HCT116 (cell line): ENCODE results near the gene SHOC2. TPM values are rescaled to one million over a fixed set of nuclear protein-coding genes. Genes with fewer than 3 reads are reported as not detected.

Experiments
- ATAC-seq: fragments of 200-7000 bp; cut with Tn5 transposase; 2 replicates; pipeline ENCODE4 v1.9.1; 2020; ENCODE audit warnings: mild to moderate bottlenecking, moderate library complexity
- BruUV-seq: library from RNA; stranded (reverse); fragments of 400-500 nt; replicated peaks from 2 replicates; lab custom pipeline; 2021; lab: Mats Ljungman, UMichigan
- CTCF ChIA-PET: fragments of 300-600 bp; sonication (Branson Sonifier 250); formaldehyde crosslinking; loops from one replicate; lab custom pipeline; 2021; ENCODE audit warnings: antibody characterized with exemption; lab: Charles Lee
- POLR2A ChIA-PET: fragments of 300-600, 350-600 bp; sonication (Branson Sonifier 250); formaldehyde crosslinking; loops from one replicate; lab custom pipeline; 2021; ENCODE audit warnings: antibody characterized with exemption; lab: Charles Lee
- RAD21 ChIA-PET, 2 experiments: fragments of 300-600 bp; sonication (Branson Sonifier 250); formaldehyde crosslinking; loops; one replicate each; lab custom pipeline; 2023; ENCODE audit warnings: low total read pairs in 2 of 2; ENCODE audit not compliant: uncharacterized antibody in 2 of 2, unreplicated experiment in 2 of 2, low non-redundant PET in 1 of 2; lab: Charles Lee
- DNase-seq: peaks from one replicate; pipeline ENCODE4 v3.0.0-alpha.2; 2010; ENCODE audit warnings: low read depth, low spot score
- H2AFZ ChIP-seq: fragments of 200-600 bp; shearing (Covaris generic), sonication (generic); 2 replicates; pipeline ENCODE4 v1.6.1; 2017; ENCODE audit warnings: low read depth, mixed run types, mixed read lengths, antibody characterized with exemption, low read length; ENCODE audit not compliant: poor library complexity, severe bottlenecking
- H3K27ac ChIP-seq: 2 replicates; pipeline ENCODE4 v1.5.1; 2012; ENCODE audit warnings: low read depth, low read length
- H3K27me3 ChIP-seq: fragments of 200-600 bp; sonication (generic); 2 replicates; pipeline ENCODE4 v1.6.1; 2016; ENCODE audit warnings: mixed run types, low read length, mixed read lengths; ENCODE audit not compliant: insufficient read depth
- H3K36me3 ChIP-seq, 2 experiments: fragments of 200-500 bp in 1 of 2; fragments of 200-600 bp in 1 of 2; sonication (Bioruptor generic) in 1 of 2; sonication (generic) in 1 of 2; 2 replicates each; pipeline versions ENCODE4 v1.5.1 to v1.6.1; 2014 to 2016; ENCODE audit warnings: low read length in 2 of 2, inconsistent platforms in 1 of 2, mixed read lengths in 1 of 2, mixed run types in 1 of 2; ENCODE audit not compliant: insufficient read depth in 2 of 2, control insufficient read depth in 1 of 2
- H3K4me1 ChIP-seq, 2 experiments: fragments of 200-600 bp in 1 of 2; sonication (generic) in 1 of 2; 2 replicates each; pipeline versions ENCODE4 v1.5.1 to v1.6.1; 2012 to 2017; ENCODE audit warnings: low read length in 2 of 2, inconsistent platforms in 1 of 2, mild to moderate bottlenecking in 1 of 2, mixed read lengths in 1 of 2, mixed run types in 1 of 2, moderate library complexity in 1 of 2; ENCODE audit not compliant: insufficient read depth in 2 of 2, control insufficient read depth in 1 of 2
- H3K4me2 ChIP-seq: fragments of 200-600 bp; sonication (generic); 2 replicates; pipeline ENCODE4 v1.6.1; 2017; ENCODE audit warnings: mixed run types, low read length, mixed read lengths
- H3K4me3 ChIP-seq, 2 experiments: fragments of 200-600 bp in 1 of 2; sonication (generic) in 1 of 2; replicated peaks in 1 of 2; 2 replicates each; pipeline ENCODE4 v1.5.1; 2011 to 2016; ENCODE audit warnings: low read length in 2 of 2, control low read depth in 1 of 2, low read depth in 1 of 2, mild to moderate bottlenecking in 1 of 2, mixed read lengths in 1 of 2, mixed run types in 1 of 2
- H3K79me2 ChIP-seq: fragments of 200-600 bp; sonication (generic); 2 replicates; pipeline ENCODE4 v1.6.1; 2017; ENCODE audit warnings: mild to moderate bottlenecking, mixed run types, low read length, moderate library complexity, mixed read lengths; ENCODE audit not compliant: insufficient read depth
- H3K9ac ChIP-seq: fragments of 200-600 bp; sonication (generic); 2 replicates; pipeline ENCODE4 v1.6.1; 2016; ENCODE audit warnings: low read length, mixed read lengths
- H3K9me2 ChIP-seq: fragments of 200-600 bp; sonication (generic), shearing (Covaris generic); 2 replicates; pipeline ENCODE4 v1.6.1; 2017; ENCODE audit warnings: mixed run types, mild to moderate bottlenecking, moderate library complexity; ENCODE audit not compliant: insufficient read depth
- H3K9me3 ChIP-seq, 2 experiments: fragments of 200-500 bp in 1 of 2; fragments of 200-600 bp in 1 of 2; sonication (Bioruptor generic) in 1 of 2; sonication (generic) in 1 of 2; 2 replicates each; pipeline ENCODE4 v1.6.1; 2014 to 2017; ENCODE audit warnings: low read length in 2 of 2, mixed read lengths in 2 of 2, inconsistent platforms in 1 of 2, low read depth in 1 of 2, mild to moderate bottlenecking in 1 of 2, mixed run types in 1 of 2, moderate library complexity in 1 of 2; ENCODE audit not compliant: control insufficient read depth in 1 of 2, insufficient read depth in 1 of 2
- H4K20me1 ChIP-seq: fragments of 200-600 bp; sonication (generic), shearing (Covaris generic); 2 replicates; pipeline ENCODE4 v1.6.1; 2017; ENCODE audit warnings: mixed run types, mild to moderate bottlenecking, moderate library complexity; ENCODE audit not compliant: insufficient read depth
- CEBPB ChIP-seq: IDR thresholded peaks from 2 replicates; pipeline ENCODE4 v1.6.1; 2012; ENCODE audit warnings: low read depth
- CTCF ChIP-seq, 3 experiments: fragments of 200-600 bp in 1 of 3; sonication (generic) in 1 of 3; IDR thresholded peaks in 2 of 3; conservative IDR thresholded peaks in 1 of 3; 2 replicates each; pipeline ENCODE4 v1.5.1; 2012 to 2017; ENCODE audit warnings: low read depth in 2 of 3, low read length in 2 of 3, antibody characterized with exemption in 1 of 3, borderline replicate concordance in 1 of 3, control low read depth in 1 of 3, mild to moderate bottlenecking in 1 of 3, mixed read lengths in 1 of 3, mixed run types in 1 of 3, moderate library complexity in 1 of 3; ENCODE audit not compliant: insufficient read depth in 1 of 3
- EGR1 ChIP-seq: IDR thresholded peaks from 2 replicates; pipeline ENCODE4 v1.6.1; 2012; ENCODE audit warnings: low read depth
- ELF1 ChIP-seq: IDR thresholded peaks from 2 replicates; pipeline ENCODE4 v1.6.1; 2012; ENCODE audit warnings: low read depth, borderline replicate concordance
- EZH2 ChIP-seq: fragments of 200-600 bp; sonication (generic); IDR thresholded peaks from 2 replicates; pipeline ENCODE4 v1.6.1; 2017; ENCODE audit warnings: antibody characterized with exemption, mixed run types
- FOSL1 ChIP-seq: IDR thresholded peaks from 2 replicates; pipeline ENCODE4 v1.6.1; 2012; ENCODE audit warnings: low read depth
- JUND ChIP-seq: IDR thresholded peaks from 2 replicates; pipeline ENCODE4 v1.6.1; 2012
- POLR2A ChIP-seq: IDR thresholded peaks from 2 replicates; pipeline ENCODE4 v1.7.0; 2011; ENCODE audit warnings: borderline replicate concordance; ENCODE audit not compliant: insufficient read depth, insufficient read length; ENCODE audit errors: extremely low read depth
- RAD21 ChIP-seq: IDR thresholded peaks from 2 replicates; pipeline ENCODE4 v1.6.1; 2012; ENCODE audit warnings: low read depth, mild to moderate bottlenecking
- REST ChIP-seq: IDR thresholded peaks from 2 replicates; pipeline ENCODE4 v1.6.1; 2012; ENCODE audit warnings: low read depth
- SIN3A ChIP-seq: IDR thresholded peaks from 2 replicates; pipeline ENCODE4 v1.6.1; 2012; ENCODE audit warnings: low read depth
- SRF ChIP-seq: IDR thresholded peaks from 2 replicates; pipeline ENCODE4 v1.6.1; 2012; ENCODE audit warnings: low read depth
- TCF7L2 ChIP-seq: IDR thresholded peaks from 2 replicates; pipeline ENCODE4 v1.7.0; 2011; ENCODE audit warnings: borderline replicate concordance, inconsistent platforms; ENCODE audit not compliant: insufficient read depth, insufficient read length; ENCODE audit errors: extremely low read depth
- YY1 ChIP-seq: IDR thresholded peaks from 2 replicates; pipeline ENCODE4 v1.6.1; 2011; ENCODE audit warnings: low read length, low read depth, moderate library complexity, mild to moderate bottlenecking; ENCODE audit not compliant: insufficient replicate concordance; ENCODE audit errors: extremely low read depth
- ZFX ChIP-seq: fragments of 450-650 bp; IDR thresholded peaks from 2 replicates; pipeline ENCODE4 v1.6.1; 2017
- ZNF274 ChIP-seq: fragments of 200-500 bp; sonication (Bioruptor generic); IDR thresholded peaks from 2 replicates; pipeline ENCODE4 v1.6.1; 2014; ENCODE audit warnings: mild to moderate bottlenecking, low read depth, low read length, inconsistent platforms
- intact Hi-C: fragments of 100-400 bp; cut with micrococcal nuclease; formaldehyde crosslinking; loops from 2 replicates; pipeline ENCODE4 v1.10.0; 2022
- total RNA-seq: library from RNA; stranded (reverse); gene quantifications from one replicate; pipeline ENCODE4 v1.2.1, GENCODE V29; 2021; ENCODE audit not compliant: unreplicated experiment
- TF ChIP-seq, protein P1 (sequence below): IDR thresholded peaks from 2 replicates; pipeline ENCODE4 v1.6.1; 2011; ENCODE audit warnings: mild to moderate bottlenecking, low read length, moderate library complexity; ENCODE audit not compliant: insufficient replicate concordance; ENCODE audit errors: extremely low read depth

SHOC2 gene
- total RNA-seq, 1 experiment from 2014 or later: 39.5 TPM

GRCh38 chr10:110876000-110876399 is 43.4 kb upstream of the SHOC2 start:
- no peak overlapping the region for H2AFZ ChIP-seq
- H3K9me3 ChIP-seq: no peaks in the 10 kb centered on the region
- ChIA-PET CTCF (interaction anchor here (1.4 kb wide), 1 partner anchor 11 kb away, joined by 5 read pairs; no protein-coding TSS in a partner anchor), POLR2A (no interaction called here)
- H3K9me2 ChIP-seq: no peaks in the 10 kb centered on the region
- no peaks in the 10 kb centered on the region for H3K27me3 ChIP-seq
- no peaks in the 10 kb centered on the region for H4K20me1 ChIP-seq
- no peak overlapping the region for H3K9ac ChIP-seq
- H3K27ac ChIP-seq: no peak overlapping the region
- ATAC-seq (no peak), DNase-seq (no peak)
- H3K4me3 ChIP-seq: no peak overlapping the region
- intact Hi-C loops: no loop called here
- H3K4me2 ChIP-seq: no peak overlapping the region
- H3K36me3 ChIP-seq: 0 out of 4 replicates have a peak, but pooled peaks cover 0 to 2% of the 10 kb centered on the region in 2 experiments
- peaks cover 14 to 18% of the 10 kb centered on the region in 2 experiments; a peak in 3 of 4 replicates for H3K4me1 ChIP-seq
- TF ChIP-seq EGR1 (no peak), RAD21 (no peak), JUND (no peak), CTCF (IDR thresholded peaks at IDR 0.05 in 2 of 3, conservative IDR thresholded peaks at IDR 0.05 in 1 of 3; ENCODE audit: borderline replicate concordance in 1 of 3, insufficient read depth in 1 of 3, low read depth in 2 of 3, low read length in 2 of 3) (no peak), YY1 (no peak), POLR2A (no peak), ZNF274 (no peak), SRF (no peak), EZH2 (no peak), ZFX (no peak), TCF7L2 (no peak), REST (no peak), SIN3A (no peak), FOSL1 (no peak), CEBPB (no peak), ELF1 (no peak)
- TF ChIP-seq, protein P1, sequence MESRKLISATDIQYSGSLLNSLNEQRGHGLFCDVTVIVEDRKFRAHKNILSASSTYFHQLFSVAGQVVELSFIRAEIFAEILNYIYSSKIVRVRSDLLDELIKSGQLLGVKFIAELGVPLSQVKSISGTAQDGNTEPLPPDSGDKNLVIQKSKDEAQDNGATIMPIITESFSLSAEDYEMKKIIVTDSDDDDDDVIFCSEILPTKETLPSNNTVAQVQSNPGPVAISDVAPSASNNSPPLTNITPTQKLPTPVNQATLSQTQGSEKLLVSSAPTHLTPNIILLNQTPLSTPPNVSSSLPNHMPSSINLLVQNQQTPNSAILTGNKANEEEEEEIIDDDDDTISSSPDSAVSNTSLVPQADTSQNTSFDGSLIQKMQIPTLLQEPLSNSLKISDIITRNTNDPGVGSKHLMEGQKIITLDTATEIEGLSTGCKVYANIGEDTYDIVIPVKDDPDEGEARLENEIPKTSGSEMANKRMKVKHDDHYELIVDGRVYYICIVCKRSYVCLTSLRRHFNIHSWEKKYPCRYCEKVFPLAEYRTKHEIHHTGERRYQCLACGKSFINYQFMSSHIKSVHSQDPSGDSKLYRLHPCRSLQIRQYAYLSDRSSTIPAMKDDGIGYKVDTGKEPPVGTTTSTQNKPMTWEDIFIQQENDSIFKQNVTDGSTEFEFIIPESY: no peak
- TF ChIP-seq, all 23 proteins: peak for 0
- H3K79me2 ChIP-seq: no peaks in the 10 kb centered on the region
- RAD21 ChIA-PET: no interaction called here
- BruUV-seq: no TSS peak
